HG02938 (cell line): ENCODE measurements around the gene MCM5.
"Not testable (repeated sequence)": the region's sequence is repeated elsewhere in the genome, so short reads cannot be mapped to it uniquely, and the experiment has no call there.

Source experiments
- ATAC-seq: cut with Tn5 transposase; IDR thresholded peaks from one replicate; pipeline ENCODE4 v1.9.1; 2021; ENCODE audit warnings: mild to moderate bottlenecking, moderate library complexity; ENCODE audit not compliant: unreplicated experiment

Gene MCM5

DNA sequence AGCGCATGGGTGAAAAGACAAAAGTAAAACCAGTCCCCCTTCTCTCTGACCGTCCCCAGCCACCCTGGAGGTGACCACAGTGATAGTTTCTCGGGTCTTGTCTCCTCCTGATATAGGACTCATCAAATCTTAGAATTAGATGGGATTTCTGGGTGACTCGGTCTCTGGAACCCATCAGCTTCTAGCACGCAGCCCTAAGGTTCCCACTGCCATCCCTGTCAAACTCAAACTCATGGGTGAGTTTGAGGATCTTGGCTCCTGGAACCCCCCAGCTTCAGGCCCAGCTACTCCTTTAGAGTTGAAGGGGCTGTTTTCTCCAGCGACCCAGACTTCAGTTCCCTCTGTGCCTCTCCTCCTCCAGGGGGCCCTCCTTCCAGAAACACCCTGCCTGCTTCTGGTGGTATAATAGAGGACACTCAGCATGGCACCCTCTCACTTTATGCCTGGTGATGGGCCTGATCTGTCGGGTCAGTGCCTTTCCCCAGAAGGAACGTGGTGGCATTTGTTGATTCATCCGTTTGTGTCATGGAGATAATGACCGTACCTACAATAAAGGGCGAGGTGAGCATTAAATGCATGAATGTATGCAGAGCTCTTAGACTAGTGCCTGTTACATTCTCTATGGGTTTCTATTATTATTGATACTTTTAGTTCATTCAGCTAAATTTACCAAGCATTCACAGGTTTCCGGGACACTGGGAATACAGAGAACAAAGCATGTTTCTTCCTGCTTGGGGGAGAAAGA lies 31.7 kb downstream of the MCM5 start:
- ATAC-seq = no peak

DNA sequence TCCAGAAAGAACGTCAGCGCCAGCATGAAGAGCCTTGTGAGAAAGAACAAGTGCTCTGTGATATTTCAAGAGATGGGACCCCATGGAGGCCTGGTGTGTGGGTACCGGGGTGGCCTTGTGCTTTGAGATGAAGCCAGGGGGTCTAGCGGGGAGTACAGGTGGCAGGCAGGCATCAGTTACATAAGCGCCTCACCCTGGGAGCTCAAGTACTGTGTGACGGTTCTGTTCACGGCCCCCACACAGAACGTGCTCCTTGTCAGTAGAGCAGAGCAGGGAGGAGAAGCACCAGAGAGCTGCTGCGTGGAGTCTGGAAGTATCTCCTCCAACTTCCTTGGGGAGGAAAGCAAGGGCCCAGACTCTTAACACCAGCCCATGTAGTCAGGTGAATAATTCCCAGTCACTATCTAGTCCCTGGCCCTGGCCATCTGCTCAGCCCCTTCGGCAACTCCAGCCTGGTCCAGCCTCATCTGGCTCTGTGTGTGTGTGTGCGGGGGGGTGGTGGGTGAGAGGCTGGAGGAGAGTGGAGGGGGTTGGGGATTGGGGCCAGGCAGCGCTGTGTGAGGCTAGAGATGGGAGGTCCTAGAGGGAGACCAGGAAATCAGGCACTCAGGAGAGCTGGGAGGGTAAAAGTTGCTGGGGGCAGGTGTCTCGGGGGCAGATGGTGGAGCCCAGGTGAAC lies 32.4 kb downstream of the MCM5 start:
- no peak for ATAC-seq

DNA sequence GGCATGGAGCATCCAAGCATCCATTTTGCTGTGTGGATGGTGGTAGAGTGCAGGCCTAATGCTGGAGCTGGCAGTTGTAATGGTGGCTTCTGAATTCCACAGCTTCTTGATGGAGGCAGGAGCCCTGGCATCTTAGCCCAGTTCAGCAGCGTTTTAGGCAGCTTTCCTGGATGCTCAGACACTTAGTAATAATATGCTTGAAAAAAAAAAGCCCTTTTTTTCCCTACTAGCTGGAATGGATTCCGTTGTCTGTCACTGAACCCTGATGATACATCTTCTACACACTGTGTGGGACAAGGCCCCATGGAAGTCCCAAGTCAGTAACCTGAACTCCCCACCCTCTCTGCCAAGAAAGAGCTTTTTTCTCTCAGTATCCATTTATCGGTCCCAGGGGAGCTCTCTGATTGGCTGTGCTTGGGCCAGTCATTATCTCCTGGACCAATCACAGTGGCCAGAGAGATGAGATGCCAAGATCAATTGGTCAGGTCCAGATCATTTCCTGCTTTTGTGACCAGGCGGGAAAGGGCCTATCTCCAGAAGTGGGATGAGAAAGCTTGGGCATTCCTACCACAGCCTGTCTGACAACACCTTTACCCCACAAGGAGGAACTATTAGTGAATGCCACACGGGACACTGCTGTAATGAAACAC lies 34.2 kb downstream of the MCM5 start:
- ATAC-seq = no peak

DNA sequence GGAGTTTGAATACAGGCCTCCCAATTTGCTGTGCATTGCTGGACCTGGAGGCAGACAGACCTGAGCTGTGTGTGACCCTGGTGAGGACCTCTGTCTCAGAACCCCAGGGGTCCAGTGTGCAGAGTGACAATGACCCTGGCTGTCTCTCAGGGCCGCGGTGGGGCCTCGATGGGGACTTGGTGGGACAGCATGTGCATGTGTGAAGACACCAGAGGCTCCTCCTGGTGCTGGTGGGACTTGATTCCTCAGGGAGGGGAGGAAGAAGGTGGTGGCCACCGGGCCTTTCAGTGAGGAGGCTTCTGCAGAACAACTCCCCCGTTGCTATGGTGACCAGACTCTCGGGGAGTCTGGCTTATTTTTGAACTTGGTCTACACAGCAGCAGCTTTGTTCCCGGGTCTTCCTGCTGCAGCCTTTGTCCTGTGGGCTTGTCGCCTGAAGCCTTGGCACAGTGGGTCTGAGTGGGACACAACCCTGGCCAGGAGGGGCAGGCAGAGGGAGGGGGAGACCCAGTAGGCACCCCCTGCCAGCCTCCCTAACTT lies 35.3 kb downstream of the MCM5 start:
- no peak for ATAC-seq

DNA sequence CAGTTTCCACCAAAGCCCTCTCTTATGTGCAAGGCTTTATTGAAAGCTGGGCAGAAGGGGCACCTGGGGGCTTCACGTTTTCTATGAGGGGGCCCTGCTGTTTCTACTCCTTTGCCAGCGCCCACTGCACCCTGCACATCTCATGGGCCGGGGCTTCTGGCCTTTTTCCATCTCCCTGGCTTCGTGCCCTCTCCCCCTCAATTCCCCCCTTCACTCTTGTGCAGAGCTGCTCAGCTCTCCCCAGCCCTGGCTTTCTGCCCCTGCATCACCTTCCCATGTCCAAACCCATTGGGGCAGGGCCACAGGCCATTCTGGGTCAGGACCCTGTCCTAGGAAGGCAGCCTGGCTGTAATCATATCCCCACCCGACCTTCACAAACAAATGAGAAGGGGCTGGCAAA lies 36.5 kb downstream of the MCM5 start:
- no peak for ATAC-seq

DNA sequence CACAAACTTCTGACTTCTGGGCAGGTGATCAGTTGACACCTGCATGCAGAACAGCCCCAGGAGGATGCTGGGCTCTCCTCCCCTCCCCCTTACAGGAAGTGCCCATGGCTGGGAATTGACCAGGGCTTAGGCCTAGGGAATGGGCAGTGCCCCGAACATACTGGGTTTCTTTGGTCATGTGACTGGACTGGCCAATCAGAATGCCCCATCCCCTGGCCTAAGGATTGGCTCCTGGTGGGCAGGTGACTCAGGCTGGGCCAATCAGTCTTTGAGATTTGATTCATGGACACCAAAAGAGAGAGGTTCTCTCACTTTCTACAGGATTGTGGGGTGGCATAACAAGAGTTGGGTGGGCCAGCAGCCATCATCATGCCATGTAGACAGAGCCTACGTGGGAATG lies 37.1 kb downstream of the MCM5 start:
- ATAC-seq = no peak

DNA sequence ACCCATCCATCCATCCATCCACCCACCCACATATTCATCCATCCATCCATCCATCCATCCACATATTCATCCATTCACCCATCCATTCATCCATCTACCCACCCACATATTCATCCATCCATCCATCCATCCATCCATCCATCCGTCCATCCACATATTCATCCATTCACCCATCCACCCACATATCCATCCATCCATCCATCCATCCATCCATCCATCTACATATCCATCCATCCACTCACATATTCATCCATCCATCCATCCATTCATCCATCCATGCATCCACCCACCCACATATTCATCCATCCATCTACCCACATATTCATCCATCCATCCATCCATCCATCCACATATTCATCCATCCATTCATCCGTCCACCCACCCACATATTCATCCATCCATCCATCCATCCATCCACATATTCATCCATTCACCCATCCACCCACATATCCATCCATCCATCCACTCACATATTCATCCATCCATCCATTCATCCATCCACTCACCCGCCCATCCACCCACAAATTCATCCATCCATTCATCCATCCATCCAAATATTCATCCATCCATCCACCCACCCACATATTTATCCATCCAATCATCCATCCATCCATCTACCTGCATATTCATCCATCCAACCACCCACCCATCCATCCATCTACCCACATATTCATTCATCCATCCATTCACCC lies 38.9 kb downstream of the MCM5 start:
- not testable (repeated sequence) for ATAC-seq

DNA sequence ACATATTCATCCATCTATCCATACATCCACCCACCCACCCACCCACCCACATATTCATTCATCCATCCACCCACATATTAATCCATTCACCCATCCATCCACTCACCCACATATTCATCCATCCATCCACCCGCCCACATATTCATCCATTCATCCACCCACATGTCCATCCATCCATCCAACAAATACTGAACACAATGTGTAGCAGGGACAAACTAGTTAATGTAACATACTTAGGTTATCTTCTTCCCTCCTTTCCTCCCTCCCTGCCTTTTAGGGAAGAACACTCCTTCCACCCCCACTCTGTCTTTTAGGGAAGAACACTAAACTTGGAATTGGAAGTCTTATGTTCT lies 39.4 kb downstream of the MCM5 start:
- no peak for ATAC-seq

DNA sequence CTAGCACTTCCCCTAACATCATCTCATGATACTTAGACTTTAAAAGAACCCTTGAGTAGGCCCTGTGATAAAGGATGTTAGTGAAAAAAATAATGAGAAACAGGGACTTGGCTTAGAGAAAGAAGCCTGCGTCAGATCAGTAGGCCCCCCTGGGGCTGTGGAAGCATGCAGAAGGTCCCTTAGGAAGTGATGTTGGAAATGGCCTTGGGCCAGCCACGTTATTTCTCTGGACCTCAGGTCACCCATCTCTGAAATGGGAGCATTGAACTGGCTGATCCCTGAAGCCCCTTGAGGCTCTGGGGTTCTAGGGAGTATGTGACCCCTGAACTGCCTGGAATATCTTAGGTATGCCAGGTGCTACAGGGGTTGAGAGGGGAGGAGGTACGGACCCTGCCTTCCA lies 40.2 kb downstream of the MCM5 start:
- ATAC-seq = no peak

DNA sequence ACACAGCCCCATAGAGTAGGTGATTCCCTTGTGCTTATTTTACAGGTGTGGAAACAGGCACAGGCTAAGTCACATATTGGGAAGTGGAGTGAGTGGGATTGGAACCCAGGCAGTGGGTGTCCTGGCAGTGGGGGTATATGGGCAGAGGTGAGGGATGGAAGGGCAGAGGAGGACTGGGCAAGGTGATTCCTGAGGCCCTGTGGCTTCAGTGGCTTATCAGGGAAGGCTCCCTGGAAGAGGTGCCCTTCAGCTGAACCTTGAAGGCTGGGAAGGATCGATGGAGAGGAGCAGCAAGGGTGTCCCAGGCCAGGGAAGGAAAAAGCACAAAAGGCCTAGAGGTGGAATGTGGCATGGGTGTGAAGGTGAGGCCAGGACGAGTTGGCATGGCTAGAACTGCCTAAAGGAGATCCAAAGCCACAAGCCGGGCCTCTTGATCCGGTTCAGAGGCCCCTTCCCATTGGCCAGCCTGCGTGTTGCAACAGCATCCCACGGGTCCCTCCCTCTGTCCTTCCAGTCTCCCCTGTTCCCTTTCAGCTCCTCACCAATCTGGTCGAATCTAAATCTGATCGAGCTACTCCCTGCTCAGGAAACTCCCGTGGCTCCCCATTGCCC lies 41.7 kb downstream of the MCM5 start:
- ATAC-seq = no peak

DNA sequence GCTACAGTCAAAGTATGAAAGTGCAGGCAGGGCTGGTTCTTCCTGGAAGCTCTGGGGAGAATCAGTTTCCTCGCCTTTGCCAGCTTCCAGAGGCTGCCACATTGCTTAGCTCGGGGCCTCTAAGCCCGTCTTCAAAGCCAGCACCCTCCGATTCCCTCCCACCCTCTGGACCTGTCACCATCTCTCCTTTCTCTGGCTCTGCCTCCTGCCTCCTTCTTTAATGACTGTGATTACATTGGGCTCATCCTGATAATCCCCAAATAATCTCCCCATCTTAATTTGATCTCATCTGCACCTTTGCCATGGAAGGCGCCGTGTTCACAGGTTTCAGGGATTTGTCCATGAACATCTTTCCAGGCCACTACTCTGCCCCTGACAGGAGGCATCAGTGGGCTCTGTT lies 42.5 kb downstream of the MCM5 start:
- ATAC-seq = no peak

DNA sequence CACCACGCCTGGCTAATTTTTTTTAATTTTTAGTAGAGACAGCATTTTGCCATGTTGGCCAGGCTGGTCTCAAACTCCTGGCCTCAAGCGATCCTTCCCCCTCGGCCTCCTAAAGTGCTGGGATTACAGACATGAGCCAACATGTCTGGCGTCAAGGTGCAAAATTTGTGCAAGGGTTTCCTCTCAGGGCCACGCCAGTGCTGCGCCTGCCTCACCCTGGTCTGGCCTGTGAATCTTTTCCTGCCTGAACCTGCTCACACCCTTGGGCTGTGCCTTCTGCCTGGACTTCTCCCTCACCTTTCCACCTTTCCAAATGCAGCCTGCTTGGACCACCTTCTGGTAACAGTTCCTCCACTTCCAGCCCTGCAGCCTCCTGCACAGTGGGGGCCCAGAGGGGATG lies 43.4 kb downstream of the MCM5 start:
- ATAC-seq = no peak

DNA sequence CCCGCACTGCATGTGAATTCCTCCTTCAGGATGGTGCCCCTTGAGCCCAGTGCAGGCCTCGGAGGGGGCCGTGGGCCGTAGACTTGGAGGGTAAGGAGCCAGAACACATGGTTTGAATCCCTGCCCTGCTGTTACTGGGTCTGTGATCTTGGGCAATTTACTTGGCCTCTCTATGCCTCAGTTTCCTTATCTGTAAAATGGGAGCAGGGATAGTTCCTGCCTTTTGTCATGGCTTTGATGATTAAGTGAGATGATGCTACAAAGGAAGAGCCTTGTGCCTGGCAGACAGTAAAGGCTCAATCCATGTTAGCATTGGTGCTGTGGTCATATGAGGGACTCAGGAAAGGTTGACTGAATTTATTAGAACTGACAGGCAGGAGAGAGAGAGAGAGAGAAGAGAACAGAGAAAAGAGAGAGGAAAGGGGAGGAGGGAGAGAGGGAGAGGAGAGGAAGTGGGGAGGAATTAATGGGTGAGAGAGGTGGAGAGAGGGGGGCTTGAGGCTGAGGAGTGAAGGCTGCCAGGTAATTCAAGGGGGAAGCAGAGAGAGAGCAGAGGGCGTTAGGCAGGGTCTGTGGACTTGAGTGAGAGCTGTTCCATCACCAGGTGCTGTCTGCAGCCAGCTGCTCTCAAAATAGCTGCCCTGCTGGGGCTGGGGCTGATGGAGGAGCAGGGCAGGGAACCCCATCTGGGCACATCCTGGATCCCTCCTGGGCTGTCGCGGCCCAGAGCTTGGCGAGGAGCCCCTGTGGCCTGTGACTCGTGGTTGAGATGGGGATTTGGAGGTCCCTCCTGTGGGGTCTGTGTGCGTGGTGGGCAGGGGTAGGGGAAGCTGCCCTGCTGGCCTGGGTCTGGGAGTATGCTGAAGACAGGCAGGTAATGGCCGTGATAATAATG lies 44.1 kb downstream of the MCM5 start:
- ATAC-seq = no peak

DNA sequence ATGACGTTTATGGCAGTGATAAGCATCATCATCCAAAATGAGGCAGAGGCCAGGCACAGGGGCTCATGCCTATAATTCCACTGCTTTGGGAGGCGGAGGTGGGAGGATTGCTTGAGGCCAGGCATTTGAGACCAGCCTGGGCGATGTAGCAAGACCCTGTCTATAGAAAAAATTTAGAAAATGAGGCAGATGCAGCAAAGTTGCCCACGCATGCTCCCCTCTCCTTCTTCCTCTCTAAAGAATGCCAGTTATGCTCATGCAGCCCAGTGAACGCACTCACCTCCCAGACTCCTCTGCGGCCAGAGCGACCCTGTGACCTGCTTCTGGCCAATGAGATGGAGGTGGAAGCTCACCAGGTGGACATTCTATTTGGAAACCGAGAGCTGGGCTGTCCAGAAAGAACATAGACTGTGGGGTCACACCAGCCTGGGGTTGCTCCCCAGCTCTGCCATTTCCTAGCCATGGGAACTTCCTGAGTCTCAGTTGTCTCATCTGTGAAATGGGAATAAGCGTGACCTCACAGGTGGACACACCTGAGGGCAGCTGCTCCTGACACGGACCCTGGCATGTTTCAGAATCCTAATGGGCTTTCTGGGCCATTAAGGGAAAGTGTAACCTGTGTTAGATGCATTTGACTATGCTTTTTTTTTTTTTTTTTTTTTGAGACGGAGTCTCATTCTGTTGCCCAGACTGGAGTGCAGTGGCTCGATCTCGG lies 44.9 kb downstream of the MCM5 start:
- ATAC-seq = no peak

DNA sequence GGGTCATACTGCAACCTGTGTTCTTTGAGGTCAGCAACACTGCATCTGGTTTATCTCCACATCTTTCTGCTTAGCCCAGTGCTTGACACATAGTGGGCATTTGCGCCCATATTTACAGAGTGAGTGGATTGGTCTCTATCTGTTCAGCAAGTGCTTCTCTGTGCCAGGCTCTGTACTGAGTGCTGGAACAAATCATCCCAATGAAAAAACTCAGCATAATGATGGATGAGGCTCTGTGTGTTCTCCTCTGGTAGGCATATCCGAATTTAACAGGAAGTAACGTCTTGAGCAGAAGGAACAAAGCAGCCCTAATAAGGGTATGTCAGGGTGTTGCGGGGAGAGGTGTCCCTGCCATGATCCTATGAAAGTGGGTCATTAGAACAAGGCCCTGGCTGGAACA lies 46.0 kb downstream of the MCM5 start:
- ATAC-seq = no peak

DNA sequence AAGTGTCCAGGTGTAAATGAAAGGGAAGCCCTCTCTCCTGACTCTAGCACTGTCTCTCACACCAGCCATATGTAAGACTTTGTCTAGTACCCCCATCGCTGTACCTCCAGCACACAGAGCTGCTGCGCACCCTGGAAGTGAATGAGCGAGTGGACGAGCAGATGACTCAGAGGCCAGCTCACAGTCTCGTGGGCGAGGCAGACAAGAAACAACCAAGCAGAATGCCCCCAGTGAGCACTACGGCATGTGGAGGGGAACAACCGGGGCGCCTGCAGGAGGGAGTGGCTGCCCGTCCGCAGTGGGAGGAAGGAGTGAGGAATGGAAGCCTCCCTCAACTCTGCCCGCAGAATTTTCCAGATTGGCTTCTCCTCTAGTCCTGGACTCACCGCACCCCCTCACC lies 46.4 kb downstream of the MCM5 start:
- no peak for ATAC-seq

DNA sequence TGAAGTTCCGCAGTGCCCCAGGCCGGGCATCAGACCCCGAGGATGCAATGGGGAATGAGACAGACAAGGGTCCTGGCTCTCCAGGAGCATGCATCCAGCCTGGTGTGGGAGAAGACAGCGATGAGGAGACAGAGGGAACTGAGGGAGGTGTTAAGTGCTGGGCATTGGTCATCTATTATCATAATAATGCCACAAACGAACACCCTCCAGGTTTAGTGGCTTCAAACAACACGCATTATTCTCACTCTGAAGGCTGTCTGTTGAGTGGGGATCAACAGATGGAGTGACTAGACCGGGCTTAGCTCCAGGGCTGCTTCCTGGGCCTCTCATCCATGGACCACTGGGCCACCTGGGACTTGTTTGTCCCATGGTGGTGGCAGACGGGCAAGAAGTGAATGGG lies 48.6 kb downstream of the MCM5 start:
- no peak for ATAC-seq

DNA sequence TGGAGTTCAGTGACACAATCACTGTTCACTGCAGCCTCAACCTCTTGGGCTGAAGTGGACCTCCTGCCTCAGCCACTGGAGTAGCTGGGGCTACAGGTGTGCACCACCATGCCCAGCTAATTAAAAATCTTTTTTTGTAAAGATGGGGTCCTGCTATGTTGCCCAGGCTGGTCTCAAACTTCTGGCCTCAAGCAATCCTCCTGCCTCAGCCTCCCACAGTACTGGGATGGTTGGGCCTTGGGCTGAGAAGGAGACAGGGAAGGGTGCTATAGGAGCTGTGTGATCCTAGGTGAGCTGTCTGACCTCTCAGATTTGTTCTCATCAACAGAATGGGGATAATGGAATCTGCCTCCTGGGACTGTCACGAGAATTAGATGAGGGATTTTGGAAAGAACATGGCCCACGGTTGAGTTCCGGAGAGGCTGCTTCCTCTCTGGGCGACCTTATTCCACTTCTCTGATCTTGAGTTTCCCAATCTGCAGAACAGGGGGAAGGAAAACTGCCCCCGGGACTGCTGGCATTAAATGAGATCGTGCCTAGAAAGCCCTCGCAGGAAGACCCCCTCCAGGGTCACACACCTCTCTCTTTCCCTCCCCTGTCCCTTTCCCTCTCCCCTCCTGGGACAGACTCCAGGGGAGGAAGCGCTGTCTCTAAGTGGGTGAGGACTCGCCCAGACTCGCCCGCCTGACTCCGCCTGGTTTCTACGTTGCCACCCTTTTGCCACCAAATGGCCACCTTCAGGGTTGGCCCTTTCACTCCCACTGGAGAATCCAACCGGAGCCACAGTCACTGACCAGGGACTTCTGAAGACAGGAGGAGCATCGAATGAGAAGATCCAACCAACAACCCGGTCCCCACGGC lies 50.1 kb downstream of the MCM5 start:
- no peak for ATAC-seq
